Anterior cingulate cortex (tissue), 58 donors: ENCODE results near the gene LSMEM2.
"Not testable (repeated sequence)": the region's sequence is repeated elsewhere in the genome, so short reads cannot be mapped to it uniquely, and the experiment has no call there.

Experiments
- DNase-seq, 58 donors: peaks; one replicate each; lab custom pipeline; 2025; lab: John Stamatoyannopoulos, UW

LSMEM2 gene

DNA sequence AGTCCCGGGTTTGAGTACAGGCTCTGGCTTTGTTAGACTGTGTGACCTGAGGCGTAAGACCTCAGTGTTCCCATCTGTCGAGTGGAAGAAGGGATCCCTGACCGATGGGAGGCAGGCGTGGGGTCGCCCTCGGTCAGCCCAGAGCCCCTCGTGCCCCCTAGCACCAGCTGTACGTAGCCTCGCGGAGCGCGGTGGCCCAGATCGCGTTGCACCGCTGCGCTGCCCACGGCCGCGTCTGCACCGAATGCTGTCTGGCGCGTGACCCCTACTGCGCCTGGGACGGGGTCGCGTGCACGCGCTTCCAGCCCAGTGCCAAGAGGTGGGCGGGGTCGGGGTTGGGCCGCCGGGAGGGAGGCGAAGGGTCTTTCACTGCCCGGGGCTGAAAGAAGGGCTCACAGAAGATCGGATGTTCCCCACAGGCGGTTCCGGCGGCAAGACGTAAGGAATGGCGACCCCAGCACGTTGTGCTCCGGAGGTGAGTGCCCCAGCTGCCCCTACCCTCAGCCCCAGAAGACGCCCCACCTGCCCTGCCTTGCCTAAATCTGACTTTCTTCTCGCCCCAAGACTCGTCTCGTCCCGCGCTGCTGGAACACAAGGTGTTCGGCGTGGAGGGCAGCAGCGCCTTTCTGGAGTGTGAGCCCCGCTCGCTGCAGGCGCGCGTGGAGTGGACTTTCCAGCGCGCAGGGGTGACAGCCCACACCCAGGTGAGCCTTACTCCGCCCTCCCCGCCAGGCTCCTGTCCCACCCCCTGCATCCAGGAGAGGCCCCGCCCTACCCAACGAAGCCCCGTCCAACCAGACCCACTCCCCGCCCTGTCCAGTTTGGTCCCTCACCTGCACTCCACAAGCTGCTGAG is 3.5 kb upstream of the LSMEM2 start:
- DNase-seq, result no peak

DNA sequence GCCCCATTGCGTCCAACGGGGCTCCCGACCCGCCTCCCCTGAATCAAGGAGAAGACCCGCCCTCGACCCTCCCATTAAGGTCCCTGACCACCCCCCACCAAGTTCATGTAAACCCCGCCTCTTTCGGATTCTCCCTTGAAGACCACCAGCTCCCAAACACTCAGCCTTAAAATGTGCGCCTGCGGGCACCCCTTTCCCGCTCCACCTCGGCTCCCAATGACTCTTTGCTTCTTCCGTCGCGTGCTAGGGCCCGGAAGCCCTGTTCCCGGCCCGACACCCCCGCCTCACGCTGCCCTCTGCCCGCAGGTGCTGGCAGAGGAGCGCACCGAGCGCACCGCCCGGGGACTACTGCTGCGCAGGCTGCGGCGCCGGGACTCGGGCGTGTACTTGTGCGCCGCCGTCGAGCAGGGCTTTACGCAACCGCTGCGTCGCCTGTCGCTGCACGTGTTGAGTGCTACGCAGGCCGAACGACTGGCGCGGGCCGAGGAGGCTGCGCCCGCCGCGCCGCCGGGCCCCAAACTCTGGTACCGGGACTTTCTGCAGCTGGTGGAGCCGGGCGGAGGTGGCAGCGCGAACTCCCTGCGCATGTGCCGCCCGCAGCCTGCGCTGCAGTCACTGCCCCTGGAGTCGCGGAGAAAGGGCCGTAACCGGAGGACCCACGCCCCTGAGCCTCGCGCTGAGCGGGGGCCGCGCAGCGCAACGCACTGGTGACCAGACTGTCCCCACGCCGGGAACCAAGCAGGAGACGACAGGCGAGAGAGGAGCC is 2.7 kb upstream of the LSMEM2 start:
- no peak for DNase-seq

DNA sequence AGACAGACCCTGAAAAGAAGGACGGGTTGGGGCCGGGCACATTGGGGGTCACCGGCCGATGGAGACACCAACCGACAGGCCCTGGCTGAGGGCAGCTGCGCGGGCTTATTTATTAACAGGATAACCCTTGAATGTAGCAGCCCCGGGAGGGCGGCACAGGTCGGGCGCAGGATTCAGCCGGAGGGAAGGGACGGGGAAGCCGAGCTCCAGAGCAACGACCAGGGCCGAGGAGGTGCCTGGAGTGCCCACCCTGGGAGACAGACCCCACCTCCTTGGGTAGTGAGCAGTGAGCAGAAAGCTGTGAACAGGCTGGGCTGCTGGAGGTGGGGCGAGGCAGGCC is 2.2 kb upstream of the LSMEM2 start:
- no peak for DNase-seq

- DNase-seq, result peak in 18 of 58 donors; percentile 31 to 71 (median 54)
These were observed 586 bp upstream of the LSMEM2 start for GRCh38 chr3:50278123-50278879.

DNA sequence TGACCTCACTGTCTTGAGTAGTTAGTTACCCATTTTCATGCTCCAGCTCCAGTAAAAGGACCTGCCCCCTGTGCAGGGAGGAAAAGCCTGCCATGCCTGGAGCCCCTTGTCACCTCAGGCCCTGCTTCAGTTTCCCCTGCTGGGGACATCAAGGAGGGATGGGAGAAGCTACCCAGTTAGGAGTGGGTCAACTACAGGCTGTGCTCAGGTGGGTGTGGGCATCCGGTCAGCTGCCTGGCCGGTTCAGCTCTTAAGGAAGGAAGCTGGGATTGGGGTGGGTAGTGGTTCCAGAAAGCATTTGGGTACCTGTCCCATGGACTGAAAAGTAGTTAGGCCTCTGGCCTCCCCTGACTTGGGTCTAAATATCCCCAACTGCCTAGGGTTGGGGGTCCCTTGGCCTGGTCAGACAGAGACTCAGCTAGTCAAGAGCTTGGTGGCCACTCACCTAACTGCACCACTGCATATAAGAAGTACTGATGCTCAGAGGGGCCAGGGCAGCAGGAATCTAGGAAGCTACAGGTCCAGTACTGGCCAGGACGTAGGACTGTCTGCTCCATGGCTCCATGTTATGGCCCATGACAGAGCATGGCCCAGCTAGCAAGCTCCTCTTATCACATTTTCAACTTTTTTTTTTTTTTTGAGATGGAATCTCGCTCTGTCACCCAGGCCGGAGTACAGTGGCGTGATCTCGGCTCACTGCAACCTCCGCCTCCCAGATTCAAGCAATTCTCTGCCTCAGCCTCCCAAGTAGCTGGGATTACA is 549 bp downstream of the LSMEM2 start:
- no peak for DNase-seq

- not testable (repeated sequence) for DNase-seq
These were observed 5.2 kb downstream of the LSMEM2 start for GRCh38 chr3:50284121-50284520.

- no peak for DNase-seq
These were observed 7.7 kb downstream of the LSMEM2 start for GRCh38 chr3:50286322-50287227.

DNA sequence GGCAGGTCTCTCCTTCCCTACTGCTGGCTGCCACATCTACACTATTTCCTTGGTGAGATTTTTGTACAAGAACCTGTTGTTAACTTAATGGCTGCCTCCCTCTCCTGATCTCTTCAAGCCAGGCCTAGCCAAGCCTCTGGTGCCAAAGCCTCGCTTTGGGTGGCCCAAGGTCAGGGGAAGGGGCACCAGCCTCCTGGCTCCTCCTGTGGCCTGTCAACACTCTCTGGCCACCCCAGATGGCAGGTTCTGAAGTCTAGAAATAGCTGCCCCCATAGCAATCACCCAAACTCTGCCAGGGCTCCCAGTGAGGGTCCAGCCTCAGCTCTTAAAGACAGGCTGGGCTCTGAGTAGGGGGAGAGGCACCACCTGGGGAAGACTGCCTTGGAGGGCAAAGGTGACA is 8.4 kb downstream of the LSMEM2 start:
- no peak for DNase-seq

DNA sequence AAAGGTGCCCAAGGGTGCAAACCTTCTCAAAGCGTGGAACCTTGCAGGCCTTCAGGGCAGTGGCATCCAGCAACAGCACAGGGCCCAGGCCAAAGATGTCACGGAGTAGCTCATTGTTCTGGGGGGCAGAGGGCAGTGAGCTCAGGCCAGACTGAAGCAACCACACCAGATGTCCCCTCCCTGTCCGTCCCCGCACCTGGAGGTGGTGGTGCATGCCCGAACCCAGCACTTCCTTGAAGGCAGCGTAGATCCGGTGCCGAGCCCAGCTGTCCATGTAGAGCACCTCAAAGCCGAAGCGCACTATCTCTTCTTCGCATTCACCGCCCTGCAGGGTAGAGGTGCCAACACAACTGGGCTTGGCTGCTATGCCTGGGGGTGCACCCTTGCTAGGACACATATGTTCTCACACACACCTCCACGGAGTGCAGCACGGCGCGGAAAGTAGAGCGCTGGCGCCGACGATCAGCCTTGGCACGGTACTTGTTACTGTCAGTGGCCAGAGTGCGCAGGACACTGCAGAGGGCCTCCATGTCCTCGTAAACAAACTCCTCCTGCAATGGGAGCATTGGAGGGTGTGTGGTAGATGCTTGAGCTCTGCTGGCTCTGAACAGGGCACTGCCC is 9.6 kb downstream of the LSMEM2 start:
- DNase-seq, result no peak

DNA sequence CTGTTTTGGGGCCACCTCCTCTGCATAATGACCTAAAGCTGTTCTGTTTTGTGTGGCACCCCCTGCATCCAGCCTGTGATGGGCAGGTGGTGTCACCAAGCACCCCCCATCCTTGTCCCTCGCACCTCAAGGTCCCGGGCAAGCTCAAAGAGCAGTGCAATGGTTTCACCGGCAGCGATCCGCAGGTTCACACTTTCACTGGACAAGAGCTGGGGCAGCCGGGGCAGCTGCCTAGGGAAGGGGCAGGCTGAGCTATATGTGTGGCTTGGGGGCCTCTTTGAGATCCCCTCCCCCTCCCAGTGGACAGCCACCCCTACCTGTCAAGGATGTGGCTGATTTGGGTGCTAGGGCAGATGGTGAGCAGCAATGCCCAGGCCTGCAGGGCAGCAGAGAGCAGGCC is 10.2 kb downstream of the LSMEM2 start:
- no peak for DNase-seq

GRCh38 chr3:50290161-50290641 is 11.3 kb downstream of the LSMEM2 start:
- DNase-seq, result no peak

GRCh38 chr3:50292159-50293078 is 13.5 kb downstream of the LSMEM2 start, which contains the start of gene IFRD2:
Gene IFRD2 (minus strand): TSS chr3:50292429. CDS start chr3:50292274, 155 bp downstream.
- peak; percentile 75 to 99 (median 97) for DNase-seq

DNA sequence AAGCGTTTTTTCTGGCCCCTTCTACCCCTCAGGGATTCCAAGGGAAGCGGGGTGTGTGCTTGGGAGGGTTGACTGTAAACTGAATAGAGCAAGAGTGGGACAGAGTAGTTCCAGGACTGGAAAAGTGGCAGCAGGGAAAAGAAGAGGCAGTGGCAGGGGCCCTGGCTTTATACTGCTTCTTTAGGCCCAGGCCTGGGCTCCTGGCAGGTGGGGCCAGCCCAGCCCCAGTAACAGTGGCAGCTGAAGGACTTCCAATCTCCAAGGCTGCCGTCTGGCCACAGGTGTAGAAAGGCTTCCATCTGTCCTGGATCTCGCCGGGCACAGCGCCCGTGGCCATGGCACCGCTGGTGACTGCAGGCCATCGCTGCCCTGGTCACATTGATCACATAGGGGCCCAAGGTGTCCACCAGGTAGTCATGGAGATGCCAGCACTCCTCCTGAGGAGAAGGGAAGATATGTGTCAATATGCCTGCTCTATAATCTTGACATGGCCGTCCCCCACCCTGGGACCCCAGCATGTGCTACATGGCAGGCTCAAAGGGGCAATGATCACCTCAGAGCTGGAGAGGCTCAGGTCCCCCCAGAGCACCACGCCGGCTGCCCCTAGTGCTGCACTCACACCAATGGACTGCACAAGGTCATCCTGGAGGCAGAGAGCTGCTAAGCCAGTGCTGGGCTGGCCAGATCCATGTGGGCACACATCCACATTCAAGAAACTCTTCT is 14.4 kb downstream of the LSMEM2 start:
- no peak for DNase-seq

GRCh38 chr3:50294089-50294488 is 15.2 kb downstream of the LSMEM2 start:
- DNase-seq, result no peak

DNA sequence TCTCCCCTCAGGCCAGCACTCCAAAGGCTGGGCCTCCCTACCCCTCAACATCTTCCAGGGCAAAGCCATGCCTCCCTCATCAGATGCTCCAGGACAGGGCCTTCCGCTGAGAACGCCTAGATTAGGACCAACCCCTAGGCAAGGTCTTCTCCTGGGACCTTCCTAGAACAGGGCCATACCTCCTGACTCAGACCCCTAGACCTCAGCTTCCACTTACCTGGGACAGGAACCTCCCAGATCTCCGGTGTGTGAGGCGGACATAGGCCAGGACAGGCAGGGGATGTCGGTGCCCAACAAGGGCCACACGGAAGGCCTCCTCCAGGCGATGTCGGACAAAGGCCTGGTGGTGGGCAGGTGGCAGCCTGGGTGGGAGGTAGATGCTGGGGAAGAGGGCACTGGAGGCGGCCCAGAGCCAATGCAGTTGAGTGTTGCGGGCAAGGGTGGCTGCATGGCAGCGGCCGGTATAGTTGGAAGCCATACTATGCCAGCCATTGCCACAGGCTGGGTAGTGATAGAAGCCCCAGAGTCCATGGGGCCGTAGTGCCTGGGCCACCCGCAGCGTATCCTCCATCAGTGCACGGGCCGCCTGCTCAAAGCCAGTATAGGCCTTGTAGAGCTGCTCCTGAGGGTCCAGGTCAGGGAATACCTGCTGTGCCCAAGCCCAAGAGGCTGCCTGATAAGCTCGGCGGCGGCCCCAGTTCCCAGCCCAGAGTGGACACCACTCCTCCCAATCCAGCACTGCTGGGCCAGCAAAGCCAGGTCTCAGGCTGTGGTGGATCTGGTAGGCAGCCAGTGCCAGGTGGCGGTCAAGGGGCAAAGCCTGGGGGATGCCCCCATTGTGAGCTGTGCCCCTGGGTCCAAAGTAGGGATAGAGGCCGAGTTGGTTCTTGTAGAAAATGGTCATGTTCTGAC is 15.9 kb downstream of the LSMEM2 start:
- DNase-seq, result no peak
